DMS 273 treated with DMSO at 0.1 percent for 48 hours (cell line): Measurements from ENCODE around the gene FNDC3B.

Experiments used
- DNase-seq: peaks from one replicate; lab custom pipeline; 2025; lab: John Stamatoyannopoulos, UW

FNDC3B gene

GRCh38 chr3:172449466-172450149 is 410.2 kb downstream of the FNDC3B start:
- DNase-seq, result no peak
